Fibroblast of skin of right biceps (primary cell): Measurements from ENCODE around the gene PTPRF.
"Not testable (repeated sequence)": the region's sequence is repeated elsewhere in the genome, so short reads cannot be mapped to it uniquely, and the experiment has no call there.

Experiments
- DNase-seq: peaks from one replicate; pipeline ENCODE4 v3.0.0-alpha.2; 2013

PTPRF gene

GRCh38 chr1:43530483-43531106 is at the start of gene PTPRF:
PTPRF (plus strand) TSS chr1:43530883; CDS start chr1:43545076, 14,193 bp downstream.
- peak; percentile 65 for DNase-seq

DNA sequence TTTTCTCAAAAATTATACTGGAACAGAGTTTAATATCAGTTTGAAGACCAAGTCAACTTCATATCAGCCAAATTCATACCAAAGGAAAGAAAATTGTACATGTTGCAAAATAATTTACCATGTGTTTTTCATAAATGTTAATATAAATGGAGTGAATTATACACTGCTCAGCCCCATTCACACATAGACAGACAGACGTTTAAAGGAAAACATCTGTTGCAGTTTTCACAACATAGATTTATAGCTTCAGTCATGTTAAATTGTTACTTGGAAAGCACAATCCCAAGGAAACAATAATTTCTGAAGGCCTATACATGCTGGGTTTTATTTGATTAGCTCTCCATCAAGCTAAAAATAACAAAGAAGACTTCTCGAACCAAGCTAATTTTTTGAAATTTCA is 49.2 kb upstream of the PTPRF start:
- peak; percentile 21 for DNase-seq

DNA sequence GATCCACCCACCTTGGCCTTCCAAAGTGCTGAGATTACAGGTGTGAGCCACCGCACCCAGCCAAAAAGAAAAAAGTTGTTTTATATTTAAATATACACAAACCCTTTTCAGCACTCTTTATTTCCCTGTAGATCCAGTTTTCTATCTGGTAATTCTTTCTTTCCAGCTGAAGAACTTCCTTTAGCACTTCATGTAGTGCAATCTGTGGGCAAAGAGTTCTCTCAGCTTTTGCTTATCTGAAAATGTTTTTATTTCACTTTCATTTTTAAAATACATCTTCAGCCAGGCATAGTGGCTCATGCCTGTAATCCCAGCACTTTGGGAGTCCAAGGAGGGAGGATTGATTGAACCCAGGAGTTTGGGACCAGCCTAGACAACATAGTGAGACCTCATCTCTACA is 48.5 kb upstream of the PTPRF start:
- DNase-seq = no peak

DNA sequence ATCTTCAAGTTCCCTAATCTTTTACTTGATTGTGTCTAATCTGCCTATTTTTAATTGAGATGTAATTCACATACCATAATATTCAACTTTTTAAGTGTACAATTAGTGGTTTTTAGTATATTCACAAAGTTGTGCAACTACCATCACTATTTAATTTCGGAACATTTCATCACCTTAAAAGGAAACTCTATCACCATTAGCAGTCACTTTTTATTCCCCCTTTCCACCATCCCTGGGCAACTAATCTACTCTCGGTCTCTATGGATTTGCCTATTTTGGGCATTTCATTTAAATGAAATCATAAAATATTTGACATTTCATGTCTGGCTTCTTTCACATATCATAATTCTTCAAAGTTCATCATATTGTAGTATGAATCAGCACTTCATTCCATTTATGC is 46.3 kb upstream of the PTPRF start:
- DNase-seq = peak; percentile 47

DNA sequence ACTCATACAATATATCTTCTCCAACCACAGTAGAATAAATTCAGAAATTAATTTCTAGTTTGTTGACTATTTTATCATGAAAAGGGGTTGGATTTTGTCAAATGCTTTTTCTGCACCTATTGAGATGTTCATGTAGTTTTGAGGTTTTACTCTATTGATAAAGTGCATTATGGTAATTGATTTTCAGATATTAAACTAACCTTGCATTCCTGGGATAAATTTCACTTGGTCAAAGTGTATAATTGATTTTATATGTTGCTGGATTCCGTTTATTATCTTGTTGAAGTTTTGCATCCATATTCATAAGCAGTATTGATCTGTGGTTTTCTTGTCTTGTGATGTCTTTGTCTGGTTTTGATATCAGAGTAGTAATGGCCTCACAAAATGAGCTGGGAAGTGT is 42.5 kb upstream of the PTPRF start:
- DNase-seq = no peak

- DNase-seq = no peak
These were observed 39.6 kb upstream of the PTPRF start for GRCh38 chr1:43491061-43491460.

- peak; percentile 14 for DNase-seq
These were observed 37.9 kb upstream of the PTPRF start for GRCh38 chr1:43492826-43493225.

DNA sequence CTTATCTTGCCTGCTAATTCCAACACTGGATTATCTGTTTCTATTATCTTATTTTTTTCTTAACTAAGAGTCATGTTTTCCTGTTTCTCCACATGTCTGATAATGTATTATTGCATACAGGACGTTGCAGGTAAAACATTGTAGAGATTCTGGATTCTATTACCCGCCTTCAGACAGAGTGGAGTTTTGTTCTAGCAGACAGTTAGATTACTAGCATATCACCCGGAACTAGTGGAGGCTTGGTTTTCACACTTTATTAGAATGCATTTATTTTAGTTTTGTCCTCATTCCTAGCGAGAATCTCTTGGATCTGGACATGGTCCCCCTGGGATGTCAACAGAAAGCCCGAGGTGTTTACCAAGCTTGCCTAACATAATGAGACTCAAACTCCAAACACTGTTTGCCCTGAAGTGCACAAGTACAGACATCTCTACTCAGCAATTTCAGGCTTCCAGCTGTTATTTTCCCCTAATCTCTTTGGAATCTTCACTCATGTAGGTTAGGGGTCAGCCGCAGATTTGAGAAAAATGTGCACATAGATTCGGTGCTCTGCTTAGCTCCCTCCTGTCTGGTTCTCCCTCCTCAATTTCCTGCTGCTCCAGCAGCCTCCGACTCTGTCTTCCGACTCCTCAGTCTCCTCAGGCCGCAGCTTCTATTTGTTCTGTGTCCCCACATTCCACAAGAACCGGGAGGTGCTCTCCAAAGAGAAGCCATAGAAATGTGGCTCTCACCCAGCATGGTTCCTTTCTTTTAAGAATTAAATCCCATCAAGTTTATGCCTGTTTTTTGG is 36.8 kb upstream of the PTPRF start:
- DNase-seq = peak; percentile 24

GRCh38 chr1:43495204-43495603 is 35.5 kb upstream of the PTPRF start:
- no peak for DNase-seq

DNA sequence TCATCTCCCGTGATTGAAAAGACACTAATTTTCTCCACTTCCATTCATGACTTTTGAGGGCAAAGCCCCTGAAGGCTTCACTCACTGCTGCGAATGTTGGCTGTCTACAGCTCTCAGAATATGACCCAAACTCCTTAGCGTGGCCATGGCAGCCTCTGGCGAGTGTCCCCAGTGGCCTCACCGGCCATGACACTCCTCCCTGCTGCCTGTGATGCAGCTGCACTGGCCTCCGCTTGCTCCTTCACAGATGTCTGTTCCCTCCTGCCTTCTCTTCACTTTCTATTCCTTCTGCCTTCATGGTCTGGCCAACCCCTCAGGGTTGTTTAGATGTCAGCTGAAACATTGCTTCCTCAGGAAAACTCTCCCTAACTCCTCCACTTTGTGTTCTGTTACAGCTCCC is 30.8 kb upstream of the PTPRF start:
- DNase-seq = no peak

- not testable (repeated sequence) for DNase-seq
These were observed 28.9 kb upstream of the PTPRF start for GRCh38 chr1:43501806-43502205.

DNA sequence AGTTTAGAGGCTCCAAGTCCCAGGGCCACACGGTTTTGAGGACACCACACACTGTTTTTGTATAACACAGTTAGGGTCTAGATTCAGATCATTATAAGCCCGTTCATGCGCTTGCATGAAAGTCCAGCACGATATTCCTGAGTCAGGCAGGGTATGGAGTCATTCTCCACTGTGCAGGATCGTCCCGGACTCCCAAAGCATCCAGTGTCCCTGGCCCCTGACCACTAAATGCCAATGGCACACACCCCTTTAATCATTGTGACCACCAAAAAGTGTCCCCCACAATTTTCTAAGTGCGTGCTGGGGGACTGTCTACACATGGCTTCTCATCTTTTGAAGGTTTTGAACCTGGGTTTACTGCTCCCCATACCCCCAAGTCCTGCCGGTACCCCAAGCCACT is 27.1 kb upstream of the PTPRF start:
- DNase-seq = no peak

DNA sequence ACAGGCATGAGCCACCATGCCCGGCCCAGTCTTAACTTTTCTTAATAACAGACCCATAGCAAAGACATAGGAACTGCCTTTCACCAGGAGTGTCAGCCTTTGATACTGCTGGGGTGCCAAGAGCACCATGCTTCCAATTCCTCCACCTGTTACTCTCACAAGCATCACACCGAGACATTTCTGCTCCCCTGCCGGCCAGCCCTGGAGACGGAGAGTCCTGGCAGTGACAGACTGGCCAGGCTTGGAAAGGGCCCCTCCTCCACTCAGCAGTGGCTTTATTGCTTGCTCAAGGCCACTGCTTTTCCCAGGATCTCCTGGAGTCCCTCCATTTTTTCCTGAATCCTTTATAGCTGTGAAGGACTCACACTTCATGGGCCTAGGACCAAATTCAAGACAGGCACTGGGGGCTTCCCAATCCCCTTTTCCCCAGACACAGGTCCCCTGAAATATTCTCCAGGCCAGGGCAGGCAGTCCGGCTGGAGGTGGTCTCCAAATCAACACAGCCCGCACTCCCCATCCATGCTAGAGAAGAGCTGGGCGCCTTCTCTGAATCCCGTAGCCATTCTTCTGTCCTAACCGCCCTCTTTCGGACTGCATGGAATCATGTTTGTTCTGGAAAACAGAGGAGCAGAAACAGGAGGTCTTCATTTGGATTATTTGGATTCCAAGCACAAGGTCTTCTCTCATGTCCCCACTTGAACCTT is 25.5 kb upstream of the PTPRF start:
- DNase-seq = no peak

GRCh38 chr1:43506233-43506632 is 24.4 kb upstream of the PTPRF start:
- DNase-seq = no peak

- no peak for DNase-seq
These were observed 23.1 kb upstream of the PTPRF start for GRCh38 chr1:43507296-43508295.

DNA sequence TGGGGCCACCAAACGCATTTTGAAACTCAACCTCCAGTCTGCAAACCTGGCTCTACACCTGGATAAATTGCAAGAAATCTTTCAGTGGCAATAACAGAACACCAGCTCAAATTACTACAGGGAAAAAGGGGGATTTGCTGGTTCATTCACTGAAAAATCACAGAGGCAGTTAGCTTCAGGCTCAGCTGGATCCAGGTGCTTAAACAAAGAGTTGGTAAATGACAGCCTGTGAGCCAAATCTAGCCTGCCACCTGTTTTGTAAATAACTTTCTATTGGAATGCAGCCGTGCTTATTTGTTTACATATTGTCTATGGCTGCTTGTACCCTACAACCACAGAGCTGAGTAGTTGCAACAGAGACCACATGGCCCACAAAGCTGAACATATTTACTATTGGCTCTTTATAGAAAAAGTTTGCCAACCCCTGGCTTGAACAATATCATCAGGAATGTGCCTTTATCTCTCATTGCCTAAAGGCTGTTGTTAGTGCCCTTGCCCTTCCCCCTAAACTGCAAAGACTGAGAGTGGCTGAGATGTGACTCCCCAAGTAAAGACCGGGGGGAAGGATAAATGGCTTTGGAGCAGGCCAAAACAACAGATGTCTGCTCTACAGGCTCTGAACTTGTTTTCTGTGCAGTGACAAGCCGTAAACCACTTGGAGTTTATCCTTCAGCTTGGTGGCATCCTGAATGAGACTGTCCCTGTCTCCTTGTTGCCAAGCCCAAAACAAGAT is 21.5 kb upstream of the PTPRF start:
- DNase-seq = no peak

DNA sequence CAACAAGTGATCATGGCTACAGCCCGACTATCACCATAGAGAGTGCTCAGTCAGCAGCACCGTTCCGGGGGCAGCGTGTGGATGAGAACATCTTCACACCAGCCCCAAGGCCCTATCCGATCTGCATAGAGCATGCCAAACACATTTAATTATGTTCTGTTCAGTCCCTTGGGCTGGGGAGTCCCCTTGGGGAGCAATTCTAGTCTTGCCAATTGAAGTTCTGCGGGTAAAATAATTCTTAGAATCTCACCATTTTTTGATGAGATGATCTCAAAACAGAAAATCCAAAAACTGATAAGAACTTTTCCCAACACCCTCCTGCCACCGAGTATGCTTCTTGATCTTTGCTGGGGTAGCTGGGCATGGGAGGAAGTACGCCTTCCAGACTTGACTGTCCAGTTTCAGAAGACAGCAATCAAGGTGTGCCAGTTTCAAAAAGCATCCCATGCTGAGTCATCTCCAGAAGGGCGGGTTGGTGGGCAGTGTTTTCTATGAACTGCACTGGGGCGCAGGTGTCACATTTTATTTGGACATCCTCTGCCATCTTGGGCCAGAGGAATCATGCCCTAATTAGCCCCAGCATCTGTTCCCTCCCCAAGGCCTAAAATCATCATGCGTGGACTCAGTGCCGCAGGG is 20.8 kb upstream of the PTPRF start:
- DNase-seq = no peak

DNA sequence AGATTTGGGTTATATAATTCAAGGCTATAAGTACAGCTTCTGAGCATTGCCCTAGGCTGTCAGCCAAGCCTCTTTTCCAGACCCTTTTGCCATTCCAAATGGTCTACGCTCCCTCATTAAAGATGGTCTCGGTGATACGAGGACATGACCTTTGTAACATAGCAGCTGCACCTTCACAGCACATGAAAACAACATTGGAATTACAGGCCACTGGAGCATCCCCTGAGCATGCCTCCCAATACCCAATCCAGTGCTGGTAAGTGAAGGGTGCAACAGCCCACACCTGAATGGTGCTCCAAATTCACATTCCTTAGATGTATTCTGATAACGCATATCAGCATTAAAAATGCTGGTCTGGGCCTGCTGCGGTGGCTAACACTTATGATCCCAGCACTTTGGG is 20.1 kb upstream of the PTPRF start:
- no peak for DNase-seq

GRCh38 chr1:43511394-43511793 is 19.3 kb upstream of the PTPRF start:
- no peak for DNase-seq

DNA sequence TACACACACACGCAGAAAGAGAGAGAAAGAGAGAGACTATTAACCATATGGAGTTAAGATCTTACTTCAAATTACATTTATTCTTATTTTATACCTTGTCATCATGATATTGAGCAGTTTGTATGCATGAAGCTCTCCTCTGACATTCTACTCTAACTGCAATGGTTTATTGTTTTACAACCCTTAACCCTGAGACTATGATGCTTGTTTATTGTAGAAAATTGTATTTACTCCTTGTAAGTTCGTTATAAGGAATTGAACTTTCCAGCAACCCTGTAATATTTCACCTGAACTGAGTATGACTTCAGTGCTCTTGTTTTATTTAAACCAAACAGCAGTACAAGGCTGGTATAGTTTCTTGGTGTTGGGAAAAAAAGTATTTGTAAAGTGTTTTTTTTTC is 18.6 kb upstream of the PTPRF start:
- no peak for DNase-seq

DNA sequence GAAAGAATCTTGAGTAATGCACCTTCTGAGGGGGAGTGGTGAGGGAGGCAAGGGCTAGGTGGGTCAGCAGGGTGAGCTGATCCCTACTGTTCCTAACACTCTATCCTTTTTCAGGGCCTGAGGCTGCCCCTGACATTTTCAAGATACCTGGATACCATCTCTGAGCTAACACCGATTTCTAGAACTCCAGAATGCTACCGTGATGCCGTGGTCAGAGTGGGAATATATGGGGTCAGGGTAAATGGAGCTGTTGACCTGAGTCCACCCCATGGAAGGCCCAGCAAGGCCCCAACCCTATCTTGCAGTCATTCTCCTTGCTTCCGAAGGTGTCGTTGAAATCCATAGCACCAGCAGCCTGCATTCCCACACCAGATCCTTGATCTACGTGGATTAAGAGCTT is 18.0 kb upstream of the PTPRF start:
- no peak for DNase-seq
